PC-3 (cell line): Measurements from ENCODE around the gene GPS2.
"Not testable (repeated sequence)": the region's sequence is repeated elsewhere in the genome, so short reads cannot be mapped to it uniquely, and the experiment has no call there.

ENCODE experiments used
- EZH2phosphoT487 ChIP-seq: fragments of 300-600 bp; sonication (generic); IDR thresholded peaks from 2 replicates; pipeline ENCODE4 v1.6.1; 2018; ENCODE audit warnings: mild to moderate bottlenecking, antibody characterized with exemption, low read length, borderline replicate concordance
- TF ChIP-seq, protein P1 (sequence below): fragments of 300-600 bp; sonication (generic); conservative IDR thresholded peaks from 2 replicates; pipeline ENCODE4 v1.5.1; 2017; ENCODE audit warnings: antibody characterized with exemption, low read depth, mild to moderate bottlenecking, low read length

DNA sequence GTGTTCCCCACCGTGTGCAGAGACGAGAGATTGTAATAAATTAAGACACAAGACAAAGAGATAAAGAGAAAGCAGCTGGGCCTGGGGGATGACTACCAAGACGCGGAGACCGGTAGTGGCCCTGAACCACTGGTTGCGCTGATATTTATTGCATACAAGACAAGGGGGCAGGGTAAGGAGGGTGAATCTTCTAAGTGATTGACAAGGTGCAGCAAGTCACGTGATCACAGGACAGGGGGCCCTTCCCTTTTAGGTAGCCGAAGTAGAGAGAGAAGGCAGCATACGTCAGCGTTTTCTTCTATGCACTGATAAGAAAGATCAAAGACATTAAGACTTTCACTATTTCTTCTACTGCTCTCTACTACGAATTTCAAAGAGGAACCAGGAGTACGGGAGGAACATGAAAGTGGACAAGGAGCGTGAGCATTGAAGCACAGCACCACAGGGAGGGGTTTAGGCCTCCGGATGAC lies 17.5 kb upstream of the GPS2 start:
- TF ChIP-seq, protein P1, sequence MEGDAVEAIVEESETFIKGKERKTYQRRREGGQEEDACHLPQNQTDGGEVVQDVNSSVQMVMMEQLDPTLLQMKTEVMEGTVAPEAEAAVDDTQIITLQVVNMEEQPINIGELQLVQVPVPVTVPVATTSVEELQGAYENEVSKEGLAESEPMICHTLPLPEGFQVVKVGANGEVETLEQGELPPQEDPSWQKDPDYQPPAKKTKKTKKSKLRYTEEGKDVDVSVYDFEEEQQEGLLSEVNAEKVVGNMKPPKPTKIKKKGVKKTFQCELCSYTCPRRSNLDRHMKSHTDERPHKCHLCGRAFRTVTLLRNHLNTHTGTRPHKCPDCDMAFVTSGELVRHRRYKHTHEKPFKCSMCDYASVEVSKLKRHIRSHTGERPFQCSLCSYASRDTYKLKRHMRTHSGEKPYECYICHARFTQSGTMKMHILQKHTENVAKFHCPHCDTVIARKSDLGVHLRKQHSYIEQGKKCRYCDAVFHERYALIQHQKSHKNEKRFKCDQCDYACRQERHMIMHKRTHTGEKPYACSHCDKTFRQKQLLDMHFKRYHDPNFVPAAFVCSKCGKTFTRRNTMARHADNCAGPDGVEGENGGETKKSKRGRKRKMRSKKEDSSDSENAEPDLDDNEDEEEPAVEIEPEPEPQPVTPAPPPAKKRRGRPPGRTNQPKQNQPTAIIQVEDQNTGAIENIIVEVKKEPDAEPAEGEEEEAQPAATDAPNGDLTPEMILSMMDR, result not testable (repeated sequence)
- not testable (repeated sequence) for TF ChIP-seq EZH2phosphoT487
